Measurements from ENCODE around the gene KCTD17.

KCTD17 gene

DNA sequence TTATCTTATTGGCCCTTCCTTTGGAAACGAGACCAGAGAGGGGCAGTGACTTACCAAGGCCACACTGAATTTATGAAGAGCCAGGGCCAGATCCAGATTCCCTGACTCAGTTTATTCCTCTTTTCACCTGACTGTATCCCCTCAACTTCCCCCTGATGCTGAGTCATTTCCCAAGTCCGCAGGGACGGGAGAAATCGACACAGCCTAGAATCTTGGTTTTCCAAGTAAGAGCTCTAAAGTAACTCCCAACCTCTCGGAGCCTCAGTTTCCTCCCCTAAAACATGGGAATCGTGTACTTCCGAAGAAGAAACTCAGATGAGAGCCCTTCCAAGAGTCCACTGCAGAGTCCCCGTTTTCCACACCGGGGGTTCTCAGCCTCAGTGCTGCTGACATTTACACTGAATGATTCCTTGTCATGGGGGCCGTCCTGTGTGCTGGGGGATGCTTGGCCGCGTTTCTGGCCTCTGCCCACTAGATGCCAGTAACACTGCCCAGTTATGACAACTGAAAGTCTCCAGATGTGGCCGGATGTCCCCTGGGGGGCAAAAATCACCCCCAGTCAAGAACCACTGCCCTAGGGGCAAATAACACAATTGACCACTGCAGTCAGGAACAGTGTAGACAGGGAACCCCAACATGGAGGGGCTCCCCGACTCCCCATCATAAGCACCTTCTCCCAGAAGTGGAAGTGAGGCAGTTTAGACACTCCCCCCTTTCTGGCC lies 20.8 kb upstream of the KCTD17 start:
- in situ Hi-C loops (cut with HindIII; ENCODE audit: low sequenced_read_pairs) = no loop called here
- TF ChIP-seq, protein P1, sequence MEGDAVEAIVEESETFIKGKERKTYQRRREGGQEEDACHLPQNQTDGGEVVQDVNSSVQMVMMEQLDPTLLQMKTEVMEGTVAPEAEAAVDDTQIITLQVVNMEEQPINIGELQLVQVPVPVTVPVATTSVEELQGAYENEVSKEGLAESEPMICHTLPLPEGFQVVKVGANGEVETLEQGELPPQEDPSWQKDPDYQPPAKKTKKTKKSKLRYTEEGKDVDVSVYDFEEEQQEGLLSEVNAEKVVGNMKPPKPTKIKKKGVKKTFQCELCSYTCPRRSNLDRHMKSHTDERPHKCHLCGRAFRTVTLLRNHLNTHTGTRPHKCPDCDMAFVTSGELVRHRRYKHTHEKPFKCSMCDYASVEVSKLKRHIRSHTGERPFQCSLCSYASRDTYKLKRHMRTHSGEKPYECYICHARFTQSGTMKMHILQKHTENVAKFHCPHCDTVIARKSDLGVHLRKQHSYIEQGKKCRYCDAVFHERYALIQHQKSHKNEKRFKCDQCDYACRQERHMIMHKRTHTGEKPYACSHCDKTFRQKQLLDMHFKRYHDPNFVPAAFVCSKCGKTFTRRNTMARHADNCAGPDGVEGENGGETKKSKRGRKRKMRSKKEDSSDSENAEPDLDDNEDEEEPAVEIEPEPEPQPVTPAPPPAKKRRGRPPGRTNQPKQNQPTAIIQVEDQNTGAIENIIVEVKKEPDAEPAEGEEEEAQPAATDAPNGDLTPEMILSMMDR (IDR thresholded peaks at IDR 0.05; ENCODE audit: low read depth, low read length) = no peak
- DNase-seq (ENCODE audit: low read depth, low spot score) = no peak
- H3K4me3 ChIP-seq (ENCODE audit: low read depth, low read length) = no peak overlapping the region

DNA sequence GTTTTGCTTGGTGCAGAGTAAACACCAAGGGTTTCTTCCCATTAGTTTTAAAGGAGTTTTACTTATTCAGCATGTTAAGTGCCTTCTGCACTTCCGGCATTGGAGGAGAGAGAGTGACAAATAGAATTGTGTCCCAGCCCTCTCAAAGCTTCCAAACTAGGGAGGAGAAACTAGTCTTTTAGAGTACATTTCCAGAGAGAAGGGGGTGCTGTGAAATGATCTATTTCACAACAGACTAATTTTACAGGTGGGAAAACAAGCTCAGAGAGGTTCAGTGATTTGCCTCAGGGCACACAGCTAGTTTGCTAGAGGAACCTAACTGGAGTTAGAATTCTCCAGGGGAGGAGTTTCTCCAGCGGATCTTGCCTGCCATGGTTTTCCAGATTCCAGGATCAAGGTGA lies 19.4 kb upstream of the KCTD17 start:
- H3K4me3 ChIP-seq (ENCODE audit: low read depth, low read length) = no peak overlapping the region
- TF ChIP-seq, protein P1 (IDR thresholded peaks at IDR 0.05; ENCODE audit: low read depth, low read length) = no peak
- in situ Hi-C loops (cut with HindIII; ENCODE audit: low sequenced_read_pairs) = no loop called here
- no peak for DNase-seq (ENCODE audit: low read depth, low spot score)

DNA sequence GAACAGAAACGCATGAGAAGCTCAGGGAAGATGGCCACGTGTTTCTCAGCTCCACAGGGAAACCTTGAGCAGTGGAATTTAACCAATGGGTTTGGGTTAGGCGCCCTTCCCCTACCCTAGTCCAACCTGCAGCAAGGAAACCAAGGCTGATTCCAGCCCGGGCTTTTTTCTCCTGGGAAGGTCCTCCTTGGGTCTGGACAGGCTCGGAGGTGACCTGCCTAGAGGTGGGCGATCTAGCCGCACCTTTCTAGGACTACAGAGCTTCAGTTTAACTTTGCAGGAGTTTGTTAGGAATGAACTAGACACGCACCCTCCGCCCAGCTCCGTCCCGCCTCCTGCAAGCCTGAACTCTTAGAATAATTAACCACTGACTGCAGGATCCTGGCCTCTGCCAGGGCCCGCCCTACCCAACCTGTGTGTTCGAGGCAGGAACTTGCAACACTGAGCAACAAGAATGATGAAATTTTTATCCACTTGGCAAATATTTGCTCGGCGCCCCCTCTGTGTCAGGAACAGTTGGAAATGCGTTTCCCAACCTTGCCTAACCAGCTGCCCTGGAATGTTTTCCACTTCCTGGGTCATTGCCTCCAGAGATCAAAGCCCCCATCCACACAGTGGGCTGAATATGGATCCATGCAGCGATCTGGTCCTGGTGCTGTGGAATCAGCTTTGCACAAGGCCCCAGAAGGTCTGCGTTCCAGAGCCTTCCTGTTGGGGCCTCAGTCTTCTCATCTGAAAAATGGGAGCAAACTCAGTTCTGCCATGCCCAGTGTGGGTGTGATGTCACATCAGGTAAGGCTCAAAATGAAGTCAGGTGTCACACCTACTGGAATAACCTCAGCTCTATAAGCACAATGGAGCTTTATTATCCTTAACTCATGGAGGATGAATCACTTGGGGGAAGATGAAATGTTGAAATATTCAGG lies 18.7 kb upstream of the KCTD17 start:
- DNase-seq (ENCODE audit: low read depth, low spot score) = peak; percentile 36
- TF ChIP-seq, protein P1 (IDR thresholded peaks at IDR 0.05; ENCODE audit: low read depth, low read length) = no peak
- no peak overlapping the region for H3K4me3 ChIP-seq (ENCODE audit: low read depth, low read length)
- in situ Hi-C loops (cut with HindIII; ENCODE audit: low sequenced_read_pairs) = no loop called here

DNA sequence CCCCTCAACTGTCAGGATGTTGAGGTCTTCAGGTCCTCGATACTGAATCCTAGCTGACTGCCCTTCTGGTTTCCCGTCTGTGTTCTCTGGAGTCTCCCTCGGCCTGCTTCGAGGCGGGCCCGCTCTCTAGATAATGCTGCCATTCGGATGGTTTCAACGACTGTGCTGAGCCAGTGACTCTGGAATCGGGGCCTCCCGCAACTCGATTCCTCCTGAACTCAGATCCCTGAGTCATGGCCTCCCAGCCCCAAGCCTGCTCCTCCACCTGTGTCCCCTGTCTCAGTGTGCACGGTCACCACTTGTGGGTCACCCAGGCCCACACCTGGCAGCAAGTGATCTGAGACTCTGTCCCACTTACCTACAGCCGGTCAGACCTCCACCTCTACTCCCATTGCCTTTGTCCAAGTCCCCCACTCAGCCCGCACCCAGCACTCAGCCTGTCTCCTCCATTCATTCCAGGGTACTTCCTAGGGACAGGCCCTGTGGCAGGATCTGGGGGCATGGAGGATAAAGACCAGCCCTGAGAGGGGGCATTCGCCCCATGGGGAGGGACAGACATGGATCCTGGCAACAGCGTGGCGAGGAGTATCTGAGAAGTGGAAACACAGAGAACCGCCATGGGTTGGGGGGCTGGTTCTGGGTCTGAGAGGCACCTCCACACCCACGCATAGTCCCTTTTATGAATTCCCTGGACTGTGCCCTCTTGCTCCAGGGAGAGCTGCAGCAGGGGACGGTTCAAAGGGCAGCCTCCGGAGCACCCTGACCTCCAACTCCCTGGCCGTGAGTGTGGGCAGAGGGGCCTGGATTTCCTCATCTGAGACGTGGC lies 17.7 kb upstream of the KCTD17 start:
- no peak overlapping the region for H3K4me3 ChIP-seq (ENCODE audit: low read depth, low read length)
- no peak for DNase-seq (ENCODE audit: low read depth, low spot score)
- in situ Hi-C loops (cut with HindIII; ENCODE audit: low sequenced_read_pairs) = no loop called here
- TF ChIP-seq, protein P1 (IDR thresholded peaks at IDR 0.05; ENCODE audit: low read depth, low read length) = no peak

DNA sequence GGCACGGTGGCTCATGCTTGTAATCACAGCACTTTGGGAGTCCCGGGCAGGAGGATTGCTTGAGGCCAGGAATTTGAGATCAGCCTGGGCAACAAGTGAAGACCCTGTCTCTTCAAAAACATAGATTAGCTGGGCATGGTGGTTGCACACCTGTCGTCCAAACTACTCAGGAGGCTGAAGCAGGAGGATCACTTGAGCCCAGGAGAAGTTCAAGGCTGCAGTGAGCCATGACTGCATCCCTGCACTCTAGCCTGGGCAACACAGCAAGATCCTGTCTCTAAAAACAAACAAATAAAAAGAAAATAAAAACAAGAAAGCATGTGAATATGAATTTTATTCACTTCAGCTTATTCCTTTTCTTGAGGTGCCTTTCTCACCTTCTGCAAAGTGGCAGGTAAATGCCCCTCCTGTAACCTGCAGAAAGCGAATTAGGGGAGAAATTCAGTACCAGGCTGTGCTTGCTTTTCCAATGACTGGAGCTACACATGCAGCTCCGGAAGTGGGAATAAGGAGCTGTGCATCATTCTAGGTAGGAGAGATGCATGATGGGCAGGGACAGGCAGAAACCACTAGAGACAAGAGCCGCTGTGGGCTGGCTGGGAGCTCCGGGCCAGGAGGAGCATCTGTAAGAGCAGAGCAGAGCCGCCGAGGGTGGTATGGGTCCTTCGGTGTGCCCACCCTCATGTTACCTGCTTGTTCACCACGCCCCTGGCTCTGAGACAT lies 14.7 kb upstream of the KCTD17 start:
- DNase-seq (ENCODE audit: low read depth, low spot score) = no peak
- no peak overlapping the region for H3K4me3 ChIP-seq (ENCODE audit: low read depth, low read length)
- in situ Hi-C loops (cut with HindIII; ENCODE audit: low sequenced_read_pairs) = no loop called here
- TF ChIP-seq, protein P1 (IDR thresholded peaks at IDR 0.05; ENCODE audit: low read depth, low read length) = no peak

Data from astrocyte of the spinal cord (primary cell).